ENCODE measurements around the gene NBPF1.
"Not testable (repeated sequence)": the region's sequence is repeated elsewhere in the genome, so short reads cannot be mapped to it uniquely, and the experiment has no call there.

DNA sequence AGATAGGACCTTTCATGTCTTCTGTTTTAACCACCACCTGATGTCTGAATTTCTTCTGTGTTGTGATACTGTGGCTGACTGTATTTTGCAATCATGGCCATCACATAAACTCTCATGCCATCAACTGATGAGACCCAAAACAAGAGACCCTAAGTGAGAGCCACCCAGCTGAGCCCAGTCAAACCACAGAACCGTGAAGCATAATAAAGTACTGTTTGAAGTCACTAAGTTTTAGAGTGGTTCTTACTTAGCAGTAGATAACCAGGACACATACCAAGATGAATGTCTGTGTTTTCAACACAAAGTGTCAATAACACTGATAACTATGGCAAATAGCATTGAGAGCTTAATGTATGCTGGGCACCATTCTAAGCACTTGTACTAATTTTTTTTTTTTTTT lies 63.8 kb downstream of the NBPF1 start:
- not testable (repeated sequence) for TF ChIP-seq POLR2A (IDR thresholded peaks at IDR 0.05; ENCODE audit: low read length); GATA1 (IDR thresholded peaks at IDR 0.05; ENCODE audit: low read depth, low read length)

Measured in erythroblast (primary cell).